ENCODE measurements around the gene MCM10. TPM values are rescaled to one million over a fixed set of nuclear protein-coding genes. Genes with fewer than 3 reads are reported as not detected.

Gene MCM10
- polyA plus RNA-seq, 4 donors = 6.7 to 13.0 (median 11.2) TPM

- no peak for DNase-seq (ENCODE audit: low read depth in 4 of 4, low spot score in 3 of 4)
Measured at GRCh38 chr10:13163859-13164258, 2.5 kb downstream of the MCM10 start.

DNA sequence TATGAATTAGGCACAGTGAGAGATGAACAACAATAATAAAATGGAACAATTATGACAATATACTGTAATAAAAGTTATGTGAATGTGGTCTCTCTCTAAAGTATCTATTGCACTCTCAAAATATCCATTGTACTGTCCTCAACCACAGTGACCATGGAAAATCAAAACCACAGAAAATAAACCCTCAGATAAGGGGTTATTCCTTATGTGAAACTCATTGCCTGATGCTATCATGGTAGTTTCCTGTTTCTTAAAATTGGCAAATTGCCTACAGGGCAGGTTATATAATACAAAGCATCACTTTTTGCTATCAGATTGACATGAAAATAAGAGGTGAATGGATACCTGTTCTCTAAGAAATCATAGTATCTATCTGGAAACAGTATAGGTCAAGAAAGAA, 3.8 kb downstream of the MCM10 start:
- DNase-seq (ENCODE audit: low read depth in 4 of 4, low spot score in 3 of 4) = no peak

DNA sequence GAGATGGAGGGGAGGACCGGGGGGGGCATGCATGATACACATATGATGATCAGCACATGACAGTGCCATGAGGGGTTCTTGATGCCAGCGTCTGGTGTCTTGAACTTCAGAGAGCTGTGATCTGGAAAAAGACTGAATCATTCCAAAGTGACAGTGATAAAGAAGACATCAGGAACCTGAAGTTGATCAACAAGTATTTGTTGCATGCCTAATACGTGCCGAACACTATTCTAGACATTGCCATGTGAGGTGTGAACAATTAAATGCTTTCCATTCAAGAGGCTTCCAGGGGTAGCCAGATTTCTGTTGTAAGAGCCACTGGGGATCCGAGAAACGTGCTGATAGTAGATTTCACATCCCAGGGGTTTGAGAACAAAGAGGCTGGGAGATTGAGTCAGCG, 6.2 kb downstream of the MCM10 start:
- DNase-seq (ENCODE audit: low read depth in 4 of 4, low spot score in 3 of 4) = no peak

- no peak for DNase-seq (ENCODE audit: low read depth in 4 of 4, low spot score in 3 of 4)
Measured at GRCh38 chr10:13168781-13169180, 7.4 kb downstream of the MCM10 start.

DNA sequence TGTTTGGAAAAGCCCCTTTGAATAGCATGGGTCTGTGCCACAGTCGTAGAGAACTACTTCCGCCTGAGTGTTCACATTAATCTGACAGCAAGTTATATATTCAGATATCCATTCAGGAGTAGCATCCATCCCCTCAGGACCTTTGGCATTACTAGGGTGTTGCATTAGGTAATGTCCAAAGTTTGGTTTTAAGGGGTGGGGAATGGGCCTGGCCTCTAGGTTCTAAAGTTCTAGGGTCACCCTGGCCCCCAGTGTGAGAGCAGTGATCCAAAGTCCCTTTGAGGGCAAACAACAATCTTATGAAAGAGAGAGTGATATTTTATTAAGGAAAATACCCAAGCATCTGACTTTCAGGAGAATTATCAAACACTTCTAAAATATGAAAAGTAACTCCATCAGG, 12.3 kb downstream of the MCM10 start:
- no peak for DNase-seq (ENCODE audit: low read depth in 4 of 4, low spot score in 3 of 4)

DNA sequence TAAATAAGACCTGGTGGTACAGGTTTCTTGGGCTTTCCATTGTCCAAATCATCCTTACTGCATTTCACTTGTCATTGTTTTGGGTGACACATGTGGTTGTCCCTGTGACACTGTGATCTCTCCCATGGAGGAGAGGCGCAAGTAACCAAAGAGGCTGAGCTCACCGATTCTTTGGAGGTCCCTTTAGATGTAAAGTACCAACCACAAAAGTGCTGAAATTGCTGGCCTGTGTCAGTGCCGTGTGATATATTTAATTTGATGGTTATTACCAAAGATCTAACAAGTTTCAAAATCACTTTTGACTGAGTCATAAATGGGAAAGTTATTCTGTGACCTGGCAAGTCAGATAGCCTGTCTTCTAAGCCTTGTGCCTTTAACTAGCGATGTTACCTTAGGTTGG, 19.4 kb downstream of the MCM10 start:
- DNase-seq (ENCODE audit: low read depth in 4 of 4, low spot score in 3 of 4) = no peak

DNA sequence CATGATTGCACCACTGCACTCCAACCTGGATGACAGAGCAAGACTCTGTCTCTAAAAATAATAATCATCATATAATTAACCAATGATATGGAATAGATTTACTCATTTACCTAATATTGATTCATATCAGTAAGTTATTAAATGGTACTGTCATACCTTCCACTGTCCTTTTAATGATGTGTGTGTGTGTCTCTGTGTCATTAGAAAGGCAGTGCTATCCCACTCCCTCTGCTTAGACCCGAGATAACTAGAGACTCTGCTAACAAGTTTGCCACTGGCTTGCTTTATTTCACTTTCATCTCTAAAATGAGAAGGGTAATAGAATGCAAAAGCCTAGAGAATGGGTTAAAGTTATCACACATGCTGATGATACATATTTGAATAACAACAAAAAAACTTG, 21.1 kb downstream of the MCM10 start:
- DNase-seq (ENCODE audit: low read depth in 4 of 4, low spot score in 3 of 4) = no peak

DNA sequence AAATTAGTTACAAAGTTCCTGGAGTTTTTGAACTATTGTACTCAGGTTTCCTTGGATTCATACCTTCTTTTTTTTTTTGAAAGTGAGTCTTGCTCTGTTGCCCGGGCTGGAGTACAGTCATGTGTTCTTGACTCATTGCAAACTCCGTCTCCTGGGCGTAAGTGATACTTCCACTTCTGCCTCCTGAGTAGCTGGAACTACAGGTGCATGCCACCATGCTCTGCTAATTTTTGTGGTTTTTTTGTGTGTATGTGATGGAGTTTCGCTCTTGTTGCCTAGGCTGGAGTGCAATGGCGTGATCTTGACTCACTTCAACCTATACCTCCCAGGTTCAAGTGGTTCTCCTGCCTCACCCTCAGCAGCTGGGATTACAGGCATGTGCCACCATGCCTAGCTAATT, 22.3 kb downstream of the MCM10 start:
- DNase-seq (ENCODE audit: low read depth in 4 of 4, low spot score in 3 of 4) = no peak

GRCh38 chr10:13184276-13184675, 22.9 kb downstream of the MCM10 start:
- DNase-seq (ENCODE audit: low read depth in 4 of 4, low spot score in 3 of 4) = no peak

GRCh38 chr10:13184730-13185514, 23.6 kb downstream of the MCM10 start:
- DNase-seq (ENCODE audit: low read depth in 4 of 4, low spot score in 3 of 4) = no peak

GRCh38 chr10:13187135-13187534, 25.8 kb downstream of the MCM10 start:
- DNase-seq (ENCODE audit: low read depth in 4 of 4, low spot score in 3 of 4) = no peak

GRCh38 chr10:13188593-13188992, 27.2 kb downstream of the MCM10 start:
- no peak for DNase-seq (ENCODE audit: low read depth in 4 of 4, low spot score in 3 of 4)

DNA sequence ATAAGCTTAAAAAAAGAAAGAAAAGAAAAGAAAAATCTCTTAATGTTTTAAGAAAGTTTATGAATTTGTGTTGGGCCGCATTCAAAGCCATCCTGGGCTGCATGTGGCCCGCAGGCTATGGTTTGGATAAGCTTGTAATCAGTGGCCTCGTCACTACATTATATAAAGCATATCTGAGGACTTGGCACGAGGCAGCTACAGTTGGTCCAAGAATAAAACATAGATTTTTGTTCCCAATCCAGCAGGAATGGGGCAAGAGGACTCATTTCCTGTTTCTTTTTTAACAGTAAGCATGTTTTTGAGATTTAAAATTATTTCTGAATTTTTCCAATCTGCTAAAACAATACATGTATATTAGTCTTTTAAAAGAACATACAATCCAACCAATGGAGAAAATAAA, 28.6 kb downstream of the MCM10 start:
- DNase-seq (ENCODE audit: low read depth in 4 of 4, low spot score in 3 of 4) = no peak

DNA sequence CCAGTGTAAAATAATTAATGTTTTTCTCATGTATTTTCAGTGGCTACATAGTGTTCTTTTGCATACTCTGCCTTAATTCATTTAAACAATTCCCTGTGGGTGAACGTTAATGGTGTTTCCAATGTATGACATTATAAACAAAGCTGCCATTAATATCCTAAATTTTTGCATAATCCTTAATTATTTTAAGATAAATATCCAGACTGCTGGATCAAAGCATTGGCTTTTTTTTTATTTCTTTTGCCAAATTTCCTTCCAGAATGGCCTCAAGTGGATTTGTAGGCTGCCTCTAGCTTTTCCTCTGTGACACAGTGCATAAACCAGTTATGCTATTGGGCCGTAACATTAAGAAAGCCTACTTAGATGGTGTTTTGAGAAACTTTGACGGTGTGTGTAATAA, 29.5 kb downstream of the MCM10 start:
- no peak for DNase-seq (ENCODE audit: low read depth in 4 of 4, low spot score in 3 of 4)

- no peak for DNase-seq (ENCODE audit: low read depth in 4 of 4, low spot score in 3 of 4)
Measured at GRCh38 chr10:13191362-13191761, 30.0 kb downstream of the MCM10 start.

DNA sequence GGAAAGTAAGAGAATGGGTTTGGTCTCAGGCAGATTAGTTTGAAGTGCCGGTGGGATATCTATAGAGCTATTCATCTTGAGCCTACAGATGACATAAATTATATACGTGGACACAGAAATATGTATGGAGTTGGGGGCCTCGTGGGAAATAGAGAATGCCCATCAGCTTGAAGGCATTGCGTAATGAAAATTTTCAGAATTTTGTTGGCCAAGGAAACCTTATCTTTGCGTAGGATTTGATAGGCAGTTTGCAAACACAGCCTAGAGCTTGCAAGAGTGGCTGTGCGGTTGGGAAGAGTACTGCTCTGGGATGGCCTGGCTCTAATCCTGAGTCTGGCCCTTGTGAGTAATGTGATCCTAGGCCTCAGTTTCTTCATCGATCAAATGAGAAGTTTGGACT, 32.3 kb downstream of the MCM10 start:
- DNase-seq (ENCODE audit: low read depth in 4 of 4, low spot score in 3 of 4) = no peak

DNA sequence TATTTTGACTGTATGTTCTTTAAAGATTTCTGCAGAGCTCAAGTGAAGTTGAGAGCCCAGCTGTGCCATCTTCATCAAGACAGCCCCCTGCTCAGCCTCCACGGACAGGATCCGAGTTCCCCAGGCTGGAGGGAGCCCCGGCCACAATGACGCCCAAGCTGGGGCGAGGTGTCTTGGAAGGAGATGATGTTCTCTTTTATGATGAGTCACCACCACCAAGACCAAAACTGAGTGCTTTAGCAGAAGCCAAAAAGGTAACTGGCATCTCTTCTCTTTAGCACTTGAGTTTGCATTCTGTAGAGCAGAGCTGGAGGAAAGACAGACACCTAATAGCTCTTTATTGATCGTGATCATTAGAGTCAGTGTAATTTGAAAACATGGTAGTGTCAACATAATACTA, 33.7 kb downstream of the MCM10 start:
- no peak for DNase-seq (ENCODE audit: low read depth in 4 of 4, low spot score in 3 of 4)

GRCh38 chr10:13201132-13201531, 39.8 kb downstream of the MCM10 start:
- no peak for DNase-seq (ENCODE audit: low read depth in 4 of 4, low spot score in 3 of 4)

DNA sequence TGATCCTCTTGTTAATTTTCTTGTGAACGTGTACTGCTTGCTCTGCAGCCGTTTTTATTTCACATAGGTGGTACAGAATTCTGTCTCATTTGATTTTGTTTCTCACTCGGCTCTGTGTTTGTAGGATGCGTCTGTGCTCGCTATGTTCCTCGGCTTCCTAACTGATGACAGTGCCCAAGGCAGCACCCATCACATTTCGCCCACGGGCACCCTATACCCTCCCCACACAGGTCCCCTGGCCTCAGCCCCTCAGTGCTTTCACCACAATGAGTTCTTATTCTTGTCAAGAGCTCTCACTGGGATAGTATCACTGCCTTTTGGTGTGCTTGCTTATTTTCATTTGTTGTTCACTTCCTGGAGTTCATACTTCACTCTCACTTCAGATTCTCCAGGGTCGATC, 44.7 kb downstream of the MCM10 start:
- DNase-seq (ENCODE audit: low read depth in 4 of 4, low spot score in 3 of 4) = no peak

DNA sequence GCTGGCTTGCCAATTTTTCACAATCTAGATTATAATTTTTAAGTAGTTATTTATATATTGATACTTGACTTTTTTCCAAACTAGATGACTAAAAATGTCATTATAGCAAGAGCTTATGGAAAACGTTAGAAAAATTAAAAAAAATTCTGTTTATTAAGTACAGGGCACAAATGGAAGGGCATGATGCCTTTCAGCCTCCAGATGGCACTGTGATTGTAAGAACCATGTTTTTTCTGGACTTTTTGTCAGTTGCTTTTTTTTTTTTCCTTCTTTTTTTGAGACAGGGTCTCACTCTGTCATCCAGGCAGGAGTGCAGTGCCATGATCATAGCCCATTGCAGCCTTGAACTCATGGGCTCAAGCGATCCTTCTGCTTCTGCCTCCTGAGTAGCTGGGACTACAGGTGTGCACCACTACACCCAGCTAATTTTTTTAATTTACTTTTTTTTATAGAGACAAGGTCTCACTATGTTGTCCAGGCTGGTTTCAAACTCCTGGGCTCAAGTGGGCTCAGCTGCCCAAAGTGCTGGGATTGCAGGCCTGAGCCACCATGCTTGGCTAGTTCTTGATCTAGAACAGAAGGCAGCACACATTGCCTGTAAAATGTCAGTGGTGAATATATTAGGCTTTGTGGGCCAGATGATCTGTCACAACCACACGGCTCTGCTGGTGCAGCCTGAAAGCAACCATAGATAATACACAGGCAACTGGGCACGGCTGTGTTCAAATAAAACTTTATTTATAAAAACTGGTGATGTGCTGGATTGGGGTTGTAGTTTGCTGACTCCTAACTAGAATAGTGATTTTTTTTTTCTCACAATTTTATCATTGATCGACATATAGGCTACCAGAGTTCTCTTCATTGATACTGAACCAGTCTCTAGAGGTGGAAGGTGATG, 45.4 kb downstream of the MCM10 start:
- peak in 2 of 4 donors; percentile 6 for DNase-seq (ENCODE audit: low read depth in 4 of 4, low spot score in 3 of 4)

DNA sequence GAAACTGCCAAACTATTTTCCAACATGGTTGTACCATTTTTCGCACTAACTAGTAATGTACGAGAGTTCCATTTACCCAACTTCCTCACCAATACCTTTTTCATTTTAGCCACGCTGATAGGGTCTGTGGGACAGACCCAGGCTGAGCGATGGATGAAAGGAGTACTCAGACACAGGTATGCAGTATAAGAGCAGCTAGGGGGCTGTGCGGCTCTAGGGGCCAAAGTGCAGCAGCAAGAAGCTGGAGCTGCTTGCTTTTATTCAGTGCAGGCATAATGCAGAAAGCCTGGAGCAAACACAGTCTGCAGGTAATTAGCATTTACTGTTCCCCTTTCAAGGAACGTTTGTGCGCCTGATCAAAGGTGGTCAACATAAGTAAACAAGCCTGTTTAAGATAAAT, 51.8 kb downstream of the MCM10 start:
- DNase-seq (ENCODE audit: low read depth in 4 of 4, low spot score in 3 of 4) = no peak

DNA sequence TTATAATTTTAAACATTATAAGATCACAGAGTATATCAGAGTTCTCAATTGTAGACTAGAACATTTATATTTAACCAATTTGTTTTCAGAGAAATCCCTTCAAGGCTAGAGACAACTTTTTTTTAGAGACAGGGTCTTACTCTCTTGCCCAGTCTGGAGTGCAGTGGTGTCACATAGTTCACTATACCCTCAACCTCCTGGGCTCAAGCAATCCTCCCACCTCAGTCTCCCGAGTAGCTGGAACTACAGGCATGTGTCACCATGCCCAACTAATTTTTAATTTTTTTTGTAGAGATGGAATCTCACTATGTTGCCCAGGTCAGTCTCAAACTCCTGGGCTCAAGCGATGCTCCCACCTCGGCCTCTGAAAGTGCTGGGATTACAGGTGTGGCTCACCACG, 57.5 kb downstream of the MCM10 start:
- no peak for DNase-seq (ENCODE audit: low read depth in 4 of 4, low spot score in 3 of 4)

Measured in left renal pelvis (tissue), 4 donors.